ENCODE results near the gene SLC5A10. TPM values are rescaled to one million over a fixed set of nuclear protein-coding genes. Genes with fewer than 3 reads are reported as not detected.

Gene SLC5A10
- polyA plus RNA-seq, 3 donors = 0.10 to 0.17 (median 0.12) TPM

DNA sequence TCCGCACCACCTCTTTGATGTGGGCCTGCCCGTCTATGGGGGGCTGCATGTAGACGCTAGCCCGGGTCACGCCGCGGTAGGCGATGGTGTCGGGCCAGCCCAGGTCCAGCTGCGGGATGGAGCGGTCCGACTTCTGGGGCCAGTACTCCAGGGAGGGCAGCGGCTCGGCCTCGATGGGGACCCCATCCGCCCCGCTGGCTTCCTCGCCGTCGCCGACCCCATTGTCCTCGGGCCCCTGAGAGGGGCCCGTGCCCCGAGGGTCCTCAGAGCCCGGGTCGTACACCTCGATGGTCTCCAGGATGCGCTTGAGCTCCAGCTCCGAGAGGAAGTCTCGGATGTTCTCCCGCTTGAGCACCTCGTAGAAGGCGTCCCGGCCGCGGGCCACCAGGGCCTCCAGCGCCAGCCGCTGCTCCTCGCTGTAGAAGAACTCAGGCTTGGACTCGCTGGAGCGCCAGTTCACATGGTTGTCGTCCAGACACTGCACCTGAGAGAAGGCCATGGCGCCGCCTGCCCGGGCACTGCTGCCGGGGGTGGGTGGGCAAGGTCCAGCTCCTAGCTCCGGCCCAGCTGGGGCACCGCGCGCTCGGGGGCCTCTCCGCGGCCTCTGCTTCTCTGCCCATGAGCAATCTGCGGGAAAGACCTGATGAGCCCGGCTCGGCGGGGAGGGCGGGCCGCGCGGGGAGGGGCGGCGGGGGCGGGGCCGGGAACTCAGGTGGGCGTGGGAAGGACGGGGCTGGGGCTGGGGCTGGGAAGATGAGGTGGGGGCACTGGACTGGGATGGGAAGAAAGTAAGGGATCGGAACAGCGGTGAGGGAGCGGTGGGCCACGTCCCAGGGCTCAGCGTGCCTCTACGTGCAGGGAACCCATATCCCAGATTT lies 51.8 kb downstream of the SLC5A10 start:
- H3K27ac ChIP-seq (ENCODE audit: low read depth in 1 of 2, low read length in 2 of 2) = no peak overlapping the region
- peaks cover 0 to 34% of the 10 kb centered on the region in 2 donors for H3K27me3 ChIP-seq (ENCODE audit: control insufficient read depth in 2 of 2, insufficient read depth in 2 of 2, low read length in 2 of 2)
- Mint-ChIP-seq H3K4me3 (peak overlapping the region; percentile 88 to 94), H3K9me3 (peaks cover 0 to 12% (median 2%) of the 10 kb centered on the region in 7 donors), H3K27ac (peak overlapping the region in 5 of 7 donors; percentile 35 to 92 (median 71)), H3K4me1 (peaks cover 12% of the 10 kb centered on the region), H3K27me3 (ENCODE audit: low read depth in 3 of 3) (peaks cover 24 to 53% (median 38%) of the 10 kb centered on the region in 3 donors), H3K36me3 (peaks cover 0 to 3% of the 10 kb centered on the region in 2 donors)
- H3K4me2 ChIP-seq (replicated peaks; ENCODE audit: extremely low read depth, low read length, poor library complexity, severe bottlenecking) = peak overlapping the region; percentile 79
- H2AFZ ChIP-seq (ENCODE audit: insufficient read depth, low read depth, low read length, poor library complexity, severe bottlenecking) = peak overlapping the region; percentile 63
- intact Hi-C loops (cut with micrococcal nuclease) = loop anchor here in 1 of 2 donors (10.0 kb wide), 1 partner anchor 49 kb away; the partner anchor contains the start of gene SLC5A10
- peak overlapping the region; percentile 52 to 73 (median 57) for H3K4me3 ChIP-seq (replicated peaks in 1 of 3; ENCODE audit: low read depth in 2 of 3, low read length in 3 of 3)
- no peaks in the 10 kb centered on the region for H3K79me2 ChIP-seq (ENCODE audit: insufficient read depth, low read length)
- no peaks in the 10 kb centered on the region for H4K20me1 ChIP-seq (ENCODE audit: insufficient read depth, low read length)
- 32% methylated on average over 55 of the region's 73 CpGs for whole genome bisulfite sequencing (ENCODE audit: insufficient coverage)
- H3K9me3 ChIP-seq (replicated peaks in 1 of 2; ENCODE audit: control insufficient read depth in 1 of 2, insufficient read depth in 1 of 2, low read length in 2 of 2) = no peaks in the 10 kb centered on the region
- H3K4me1 ChIP-seq (ENCODE audit: control insufficient read depth in 1 of 2, insufficient read depth in 2 of 2, low read length in 2 of 2) = peaks cover 5 to 24% of the 10 kb centered on the region in 2 donors
- DNase-seq = peak; percentile 2 to 29 (median 11)
- TF ChIP-seq, protein P1, sequence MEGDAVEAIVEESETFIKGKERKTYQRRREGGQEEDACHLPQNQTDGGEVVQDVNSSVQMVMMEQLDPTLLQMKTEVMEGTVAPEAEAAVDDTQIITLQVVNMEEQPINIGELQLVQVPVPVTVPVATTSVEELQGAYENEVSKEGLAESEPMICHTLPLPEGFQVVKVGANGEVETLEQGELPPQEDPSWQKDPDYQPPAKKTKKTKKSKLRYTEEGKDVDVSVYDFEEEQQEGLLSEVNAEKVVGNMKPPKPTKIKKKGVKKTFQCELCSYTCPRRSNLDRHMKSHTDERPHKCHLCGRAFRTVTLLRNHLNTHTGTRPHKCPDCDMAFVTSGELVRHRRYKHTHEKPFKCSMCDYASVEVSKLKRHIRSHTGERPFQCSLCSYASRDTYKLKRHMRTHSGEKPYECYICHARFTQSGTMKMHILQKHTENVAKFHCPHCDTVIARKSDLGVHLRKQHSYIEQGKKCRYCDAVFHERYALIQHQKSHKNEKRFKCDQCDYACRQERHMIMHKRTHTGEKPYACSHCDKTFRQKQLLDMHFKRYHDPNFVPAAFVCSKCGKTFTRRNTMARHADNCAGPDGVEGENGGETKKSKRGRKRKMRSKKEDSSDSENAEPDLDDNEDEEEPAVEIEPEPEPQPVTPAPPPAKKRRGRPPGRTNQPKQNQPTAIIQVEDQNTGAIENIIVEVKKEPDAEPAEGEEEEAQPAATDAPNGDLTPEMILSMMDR (IDR thresholded peaks at IDR 0.05) = no peak
- H3K9ac ChIP-seq (ENCODE audit: insufficient read depth, low read length, poor library complexity, severe bottlenecking) = peak overlapping the region; percentile 70
- no peaks in the 10 kb centered on the region for H3K36me3 ChIP-seq (replicated peaks in 1 of 2; ENCODE audit: control insufficient read depth in 1 of 2, insufficient read depth in 2 of 2, low read length in 2 of 2)

- Mint-ChIP-seq H3K4me1 (peaks cover 12% of the 10 kb centered on the region), H3K9me3 (peaks cover 0 to 12% (median 2%) of the 10 kb centered on the region in 7 donors), H3K27me3 (ENCODE audit: low read depth in 3 of 3) (peaks cover 22 to 53% (median 38%) of the 10 kb centered on the region in 3 donors), H3K36me3 (peaks cover 0 to 3% of the 10 kb centered on the region in 2 donors), H3K4me3 (peak within 1 kb of the TSS; percentile 88 to 94), H3K27ac (peak within 1 kb of the TSS in 6 of 7 donors; percentile 35 to 92 (median 71))
- Histone ChIP-seq H4K20me1 (ENCODE audit: insufficient read depth, low read length) (no peaks in the 10 kb centered on the region), H3K9me3 (replicated peaks in 1 of 2; ENCODE audit: control insufficient read depth in 1 of 2, insufficient read depth in 1 of 2, low read length in 2 of 2) (no peaks in the 10 kb centered on the region), H3K79me2 (ENCODE audit: insufficient read depth, low read length) (no peaks in the 10 kb centered on the region), H3K4me2 (replicated peaks; ENCODE audit: extremely low read depth, low read length, poor library complexity, severe bottlenecking) (peak within 1 kb of the TSS; percentile 79), H3K27ac (ENCODE audit: low read depth in 1 of 2, low read length in 2 of 2) (no peak within 1 kb of the TSS), H3K9ac (ENCODE audit: insufficient read depth, low read length, poor library complexity, severe bottlenecking) (peak within 1 kb of the TSS; percentile 70), H3K36me3 (replicated peaks in 1 of 2; ENCODE audit: control insufficient read depth in 1 of 2, insufficient read depth in 2 of 2, low read length in 2 of 2) (no peaks in the 10 kb centered on the region), H2AFZ (ENCODE audit: insufficient read depth, low read depth, low read length, poor library complexity, severe bottlenecking) (peak within 1 kb of the TSS; percentile 63), H3K4me3 (replicated peaks in 1 of 3; ENCODE audit: low read depth in 2 of 3, low read length in 3 of 3) (peak within 1 kb of the TSS; percentile 52 to 73 (median 57)), H3K27me3 (ENCODE audit: control insufficient read depth in 2 of 2, insufficient read depth in 2 of 2, low read length in 2 of 2) (peaks cover 0 to 34% of the 10 kb centered on the region in 2 donors), H3K4me1 (ENCODE audit: control insufficient read depth in 1 of 2, insufficient read depth in 2 of 2, low read length in 2 of 2) (peaks cover 5 to 24% of the 10 kb centered on the region in 2 donors)
- intact Hi-C loops (cut with micrococcal nuclease) = loop anchor here in 1 of 2 donors (10.0 kb wide), 1 partner anchor 50 kb away; the partner anchor contains the start of gene SLC5A10
- DNase-seq = peak; percentile 68 to 83 (median 73)
- WGBS (ENCODE audit: insufficient coverage) = 8% methylated on average over 67 of the region's 67 CpGs
- TF ChIP-seq, protein P1 (IDR thresholded peaks at IDR 0.05) = no peak
These were observed 52.6 kb downstream of the SLC5A10 start, which contains the start of gene FAM83G for GRCh38 chr17:19004421-19005136. Gene FAM83G, minus strand, starts transcription at chr17:19004764. Its CDS starts 723 bp downstream, at chr17:19004041.
